T-helper 17 cell (primary cell): ENCODE measurements around the gene TECPR1. TPM values are rescaled to one million over a fixed set of nuclear protein-coding genes. Genes with fewer than 3 reads are reported as not detected.

ENCODE experiments used
- ATAC-seq: fragments of 150-1000 bp; cut with Tn5 transposase; 2 replicates; pipeline ENCODE4 v1.10.0; 2021; ENCODE audit warnings: mild to moderate bottlenecking, moderate library complexity
- DNase-seq, 3 donors: peaks; one replicate each; pipeline versions ENCODE4 v3.0.0 to v3.0.0-alpha.2; 2020 to 2021
- H3K9me3 ChIP-seq: one replicate; pipeline ENCODE4 v1.7.0; 2013; ENCODE audit warnings: low read length, mild to moderate bottlenecking; ENCODE audit not compliant: control insufficient read depth, poor library complexity, severe bottlenecking
- H3K27ac Mint-ChIP-seq: one replicate; pipeline ENCODE4 v1.8.0; 2022; ENCODE audit warnings: mild to moderate bottlenecking, moderate library complexity, mixed read lengths
- H3K27me3 Mint-ChIP-seq: one replicate; pipeline ENCODE4 v1.8.0; 2022; ENCODE audit warnings: mixed read lengths
- H3K36me3 Mint-ChIP-seq: one replicate; pipeline ENCODE4 v1.8.0; 2022; ENCODE audit warnings: low read depth, mixed read lengths
- H3K4me1 Mint-ChIP-seq: one replicate; pipeline ENCODE4 v1.8.0; 2022; ENCODE audit warnings: mild to moderate bottlenecking, mixed read lengths
- H3K4me3 Mint-ChIP-seq: one replicate; pipeline ENCODE4 v1.8.0; 2022; ENCODE audit warnings: mild to moderate bottlenecking, moderate library complexity, mixed read lengths
- total RNA-seq, 4 donors: library from RNA in 2 of 4; stranded (reverse) in 2 of 4; gene quantifications; one replicate each; pipeline ENCODE4 v1.2.3 and lab custom pipeline; 2022 to 2026

TECPR1 gene
- total RNA-seq (100 to 1,000 TPM in 1 of 2 donors, 10 to 100 TPM in 1; 76.5 to 100 TPM), total RNA-seq (lab: John Stamatoyannopoulos, UW) (114 to 149 reads per million in 2 donors)

DNA sequence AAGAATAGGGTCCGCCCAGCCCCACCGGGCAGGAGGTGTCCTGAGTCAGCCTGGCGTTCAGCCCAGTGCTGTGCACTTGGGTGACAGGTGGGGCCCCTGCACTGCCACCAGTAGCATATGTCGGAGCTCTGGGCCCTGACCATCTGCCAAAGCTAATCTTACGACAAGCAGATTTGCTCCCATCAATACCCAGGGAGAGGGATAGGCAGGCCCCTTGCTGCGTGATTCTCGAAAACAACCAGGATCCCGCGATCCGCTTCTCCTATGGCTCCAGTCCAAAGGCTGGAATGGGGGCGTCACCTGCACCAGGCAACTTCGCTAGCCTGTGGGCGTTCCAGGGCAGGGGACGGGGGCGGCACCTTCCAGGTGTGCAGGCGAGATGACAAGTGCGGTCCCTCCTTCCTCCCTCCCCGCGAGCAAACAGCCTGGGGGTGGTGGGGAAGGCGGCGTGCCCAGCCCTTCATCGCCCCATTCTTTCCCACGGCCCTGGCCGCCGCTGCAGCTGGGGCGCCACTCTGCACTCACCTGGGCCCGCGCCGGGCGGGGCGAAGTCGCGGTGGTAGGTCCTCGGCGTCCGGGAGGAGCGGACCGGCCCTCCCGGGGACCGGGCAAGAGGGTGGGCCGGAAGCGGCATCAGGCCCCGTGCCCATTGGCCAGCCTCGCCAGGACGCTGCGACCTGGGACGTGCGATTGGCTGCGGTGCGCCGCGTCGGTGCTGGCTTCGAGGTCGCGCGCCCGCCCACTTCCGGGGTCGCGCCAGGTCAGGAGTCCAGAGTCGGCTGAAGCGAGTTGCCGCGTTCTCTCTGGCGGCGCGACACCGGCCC is at the start of gene TECPR1:
Gene TECPR1 (minus strand): TSS at position 632 of the 824 bp plus-strand sequence. CDS start 6,086 bp downstream, outside the sequence.
- DNase-seq: peak; percentile 66 to 87 (median 80)
- peaks cover 51% of the 10 kb centered on the region for H3K4me1 Mint-ChIP-seq
- H3K27me3 Mint-ChIP-seq: no peaks in the 10 kb centered on the region
- H3K27ac Mint-ChIP-seq: peak within 1 kb of the TSS; percentile 94
- ATAC-seq: peak; percentile 84
- no peaks in the 10 kb centered on the region for H3K36me3 Mint-ChIP-seq
- H3K9me3 ChIP-seq: no peaks in the 10 kb centered on the region
- H3K4me3 Mint-ChIP-seq: peak within 1 kb of the TSS; percentile 93

DNA sequence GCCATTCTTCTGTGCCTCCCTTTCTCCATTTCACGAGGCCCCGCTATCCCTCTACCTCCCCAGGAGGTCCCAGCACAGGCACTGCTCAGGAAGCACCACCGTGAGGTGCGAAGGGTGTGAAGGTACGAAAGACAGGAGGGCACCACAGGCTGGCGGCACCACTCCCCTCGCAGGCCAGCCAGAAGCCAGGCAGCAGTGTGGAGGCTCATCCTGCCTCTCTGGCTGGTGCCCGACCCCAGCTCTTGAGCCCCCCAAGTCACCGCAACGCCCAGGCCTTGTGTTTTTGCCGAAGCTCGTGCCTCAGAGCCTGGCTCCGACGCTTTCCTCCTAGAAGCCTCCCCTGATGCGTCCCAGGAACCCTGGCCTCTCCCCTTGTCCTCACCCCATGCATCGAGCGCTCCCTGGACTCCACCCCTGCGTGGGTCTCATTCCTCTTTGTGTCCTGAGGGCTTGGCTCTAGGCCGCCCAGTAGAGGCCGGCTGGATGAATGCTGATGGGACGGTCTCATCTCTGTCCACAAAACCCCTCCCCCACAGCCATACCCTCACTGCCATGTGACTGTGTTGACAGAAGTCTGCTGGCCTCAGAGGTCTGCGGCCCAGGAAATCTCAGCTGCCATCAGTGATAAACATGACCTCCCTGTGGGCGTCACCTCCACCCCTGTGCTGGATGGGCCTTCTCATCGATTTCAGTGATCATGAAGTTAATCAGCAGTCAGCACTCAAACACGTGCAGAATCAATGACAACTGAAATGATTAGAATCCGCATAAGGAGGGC is 48.8 kb upstream of the TECPR1 start:
- ATAC-seq (no peak), DNase-seq (no peak)
- no peaks in the 10 kb centered on the region for H3K9me3 ChIP-seq
- Mint-ChIP-seq H3K27me3 (no peaks in the 10 kb centered on the region), H3K27ac (peak overlapping the region; percentile 60), H3K4me3 (no peak overlapping the region), H3K36me3 (peaks cover 1% of the 10 kb centered on the region), H3K4me1 (peaks cover 2% of the 10 kb centered on the region)

DNA sequence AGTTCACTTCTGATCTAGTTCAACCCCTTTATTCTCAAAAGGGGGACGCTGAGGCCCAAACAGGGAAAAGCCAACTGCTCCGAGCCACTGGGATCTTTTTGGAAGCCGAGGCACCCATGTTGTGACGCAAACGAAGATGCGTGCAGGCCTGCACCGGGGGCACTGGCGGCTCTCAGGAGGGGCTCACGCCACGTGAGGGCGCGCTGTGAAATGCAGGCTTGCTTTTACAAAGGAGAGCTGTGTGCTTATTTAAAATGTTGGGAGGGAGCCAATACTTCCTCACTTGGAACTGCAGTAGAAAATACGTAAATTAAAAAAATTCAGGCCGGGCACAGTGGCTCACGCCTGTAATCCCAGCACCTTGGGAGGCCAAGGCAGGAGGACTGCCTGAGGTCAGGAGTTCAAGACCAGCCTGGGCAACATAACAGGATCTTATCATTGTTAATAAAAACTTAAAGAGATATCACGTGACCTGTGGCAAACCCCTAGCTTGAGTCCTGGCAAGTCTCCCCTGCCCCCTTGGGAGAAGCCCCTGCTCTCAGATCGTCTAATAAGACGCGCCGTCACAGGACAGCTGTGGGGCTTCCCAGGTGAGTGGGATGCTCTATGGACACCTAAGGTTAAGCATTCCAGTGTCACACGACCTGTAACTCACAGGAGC is 45.7 kb upstream of the TECPR1 start:
- no peaks in the 10 kb centered on the region for H3K9me3 ChIP-seq
- H3K27me3 Mint-ChIP-seq: no peaks in the 10 kb centered on the region
- no peaks in the 10 kb centered on the region for H3K36me3 Mint-ChIP-seq
- peak overlapping the region; percentile 62 for H3K27ac Mint-ChIP-seq
- ATAC-seq: no peak
- no peak for DNase-seq
- H3K4me1 Mint-ChIP-seq: peaks cover 2% of the 10 kb centered on the region
- H3K4me3 Mint-ChIP-seq: no peak overlapping the region

DNA sequence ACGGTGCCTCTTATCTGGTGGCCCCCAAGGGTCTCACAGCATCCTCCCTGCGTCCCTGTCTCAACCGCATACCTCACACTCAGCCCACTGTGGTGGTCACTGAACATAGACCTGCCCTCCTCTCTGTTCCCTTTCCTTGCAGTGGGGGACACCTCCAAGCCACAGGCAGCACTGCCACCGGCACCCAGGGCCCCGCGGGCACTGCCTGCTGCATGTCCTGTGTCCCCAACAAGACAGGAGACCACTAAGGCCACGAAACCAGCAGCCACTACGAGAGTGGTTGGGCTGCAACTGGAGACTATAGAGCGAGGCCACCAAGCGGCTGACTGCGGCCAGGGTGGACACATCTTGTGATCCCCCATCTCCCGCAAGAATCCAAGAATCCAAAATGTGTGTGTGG is 44.8 kb upstream of the TECPR1 start:
- DNase-seq (no peak), ATAC-seq (no peak)
- H3K36me3 Mint-ChIP-seq: no peaks in the 10 kb centered on the region
- H3K4me3 Mint-ChIP-seq: no peak overlapping the region
- H3K4me1 Mint-ChIP-seq: peaks cover 2% of the 10 kb centered on the region
- H3K27me3 Mint-ChIP-seq: no peaks in the 10 kb centered on the region
- H3K9me3 ChIP-seq: no peaks in the 10 kb centered on the region
- peak overlapping the region; percentile 19 for H3K27ac Mint-ChIP-seq

DNA sequence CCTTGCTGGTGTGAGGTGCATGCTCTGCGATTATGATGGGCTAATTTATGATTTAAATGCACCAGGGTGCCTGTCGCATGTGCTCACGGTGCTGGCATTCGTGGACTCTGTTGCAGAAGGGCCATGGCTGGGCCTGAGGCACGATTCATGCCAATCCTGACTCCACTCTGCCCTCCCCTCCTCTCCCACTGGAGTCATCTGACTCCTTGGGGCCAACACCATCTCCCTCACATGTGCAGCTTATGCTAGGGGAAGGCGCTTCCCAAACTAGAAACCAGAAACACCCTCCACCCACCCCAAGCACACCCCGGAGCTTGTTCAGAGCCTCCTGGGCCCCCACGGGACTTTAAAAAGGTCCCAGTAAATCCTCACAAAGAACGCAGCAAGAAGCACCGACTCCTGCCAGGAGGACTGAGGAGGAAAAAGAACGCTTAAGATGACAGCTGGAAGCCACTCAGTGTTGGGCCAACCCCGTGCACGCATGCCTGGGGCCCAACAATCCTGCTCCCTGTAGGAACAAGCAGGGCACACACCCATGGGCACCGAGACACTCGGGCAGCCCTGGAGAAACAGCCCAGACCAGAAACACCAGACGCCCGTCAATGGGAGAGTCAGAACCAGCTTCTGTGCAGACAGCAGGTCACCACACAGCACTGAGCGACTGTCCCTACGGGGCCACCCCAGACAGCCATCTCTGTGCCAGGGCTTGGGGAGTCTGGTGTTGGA is 43.6 kb upstream of the TECPR1 start:
- H3K4me3 Mint-ChIP-seq: no peak overlapping the region
- H3K27me3 Mint-ChIP-seq: no peaks in the 10 kb centered on the region
- no peak for DNase-seq
- no peaks in the 10 kb centered on the region for H3K9me3 ChIP-seq
- no peaks in the 10 kb centered on the region for H3K36me3 Mint-ChIP-seq
- H3K27ac Mint-ChIP-seq: no peak overlapping the region
- peaks cover 2% of the 10 kb centered on the region for H3K4me1 Mint-ChIP-seq
- ATAC-seq: no peak

- Mint-ChIP-seq H3K27ac (no peak overlapping the region), H3K36me3 (no peaks in the 10 kb centered on the region), H3K27me3 (no peaks in the 10 kb centered on the region), H3K4me1 (peaks cover 2% of the 10 kb centered on the region), H3K4me3 (no peak overlapping the region)
- no peaks in the 10 kb centered on the region for H3K9me3 ChIP-seq
- no peak for DNase-seq
- ATAC-seq: peak; percentile 62
Measured at GRCh38 chr7:98294798-98295382, 42.9 kb upstream of the TECPR1 start.

DNA sequence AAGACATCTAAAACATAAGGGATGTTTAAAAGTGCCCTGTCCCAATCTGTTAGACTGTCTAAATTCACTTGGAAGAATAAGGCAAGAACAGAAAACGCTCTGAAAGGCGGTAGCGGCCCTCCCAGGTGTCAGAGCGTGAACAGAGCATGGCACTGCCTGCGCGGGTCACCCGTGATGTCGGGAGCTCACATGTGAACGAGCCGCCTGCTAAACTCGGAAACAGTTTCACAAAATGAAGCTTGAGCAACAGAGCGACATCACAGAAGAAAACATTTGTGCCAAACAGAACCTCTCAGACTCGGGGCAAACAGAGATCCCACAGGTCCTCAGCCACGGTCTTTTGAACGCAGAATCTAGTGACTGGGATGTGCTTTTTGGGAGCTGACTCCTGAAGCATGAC is 42.3 kb upstream of the TECPR1 start:
- no peak for ATAC-seq
- no peaks in the 10 kb centered on the region for H3K36me3 Mint-ChIP-seq

DNA sequence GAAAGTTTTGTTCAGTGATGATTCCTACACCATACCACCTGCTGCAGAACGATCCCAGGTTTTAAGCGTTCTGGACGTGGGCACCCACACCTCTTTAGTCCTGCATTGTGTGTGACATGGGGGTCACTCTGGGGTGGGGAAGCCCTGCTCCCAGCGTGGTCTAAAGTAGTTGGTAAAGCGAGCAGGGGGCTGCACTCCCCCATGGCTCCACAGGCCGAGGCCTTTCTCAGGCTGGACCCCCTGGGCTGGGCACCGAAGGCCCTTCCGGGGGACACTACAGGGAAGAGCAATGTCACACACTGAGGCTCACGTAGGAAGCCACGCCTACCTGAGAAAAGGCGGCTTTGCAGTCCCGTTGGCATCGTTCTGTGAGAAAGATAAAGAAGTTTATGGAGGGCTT is 41.7 kb upstream of the TECPR1 start:
- Mint-ChIP-seq H3K4me3 (no peak overlapping the region), H3K36me3 (no peaks in the 10 kb centered on the region), H3K27ac (no peak overlapping the region), H3K27me3 (no peaks in the 10 kb centered on the region), H3K4me1 (peaks cover 2% of the 10 kb centered on the region)
- DNase-seq (no peak), ATAC-seq (no peak)
- no peaks in the 10 kb centered on the region for H3K9me3 ChIP-seq

More for the DNA sequence above, 42.3 kb upstream of the TECPR1 start:
- Mint-ChIP-seq H3K4me3 (no peak overlapping the region), H3K27me3 (no peaks in the 10 kb centered on the region), H3K4me1 (peaks cover 2% of the 10 kb centered on the region), H3K27ac (no peak overlapping the region)
- no peaks in the 10 kb centered on the region for H3K9me3 ChIP-seq
- no peak for DNase-seq

DNA sequence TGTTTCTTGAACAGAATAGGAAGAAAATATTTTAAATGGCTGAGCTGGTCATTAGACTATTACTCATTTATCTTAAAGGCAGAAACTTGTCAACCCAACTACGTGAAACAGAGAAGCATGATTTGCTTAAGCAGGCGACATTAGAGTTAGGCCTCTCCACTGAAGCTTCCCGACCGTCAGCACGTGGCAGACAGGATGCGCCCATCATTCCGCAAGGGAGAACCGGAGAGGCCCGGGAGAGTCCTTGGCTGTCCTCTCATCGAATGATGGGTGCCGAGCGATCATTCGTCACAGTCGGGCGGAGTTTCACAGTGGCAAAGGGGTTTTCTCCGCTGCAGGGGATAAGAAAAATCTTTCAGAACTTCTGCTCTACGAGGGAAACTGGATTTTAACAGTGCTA is 41.2 kb upstream of the TECPR1 start:
- Mint-ChIP-seq H3K4me3 (no peak overlapping the region), H3K36me3 (peaks cover 2% of the 10 kb centered on the region), H3K27ac (no peak overlapping the region), H3K4me1 (peaks cover 2% of the 10 kb centered on the region), H3K27me3 (no peaks in the 10 kb centered on the region)
- ATAC-seq (no peak), DNase-seq (no peak)
- H3K9me3 ChIP-seq: no peaks in the 10 kb centered on the region

- no peak for DNase-seq
- H3K9me3 ChIP-seq: no peaks in the 10 kb centered on the region
- H3K27me3 Mint-ChIP-seq: no peaks in the 10 kb centered on the region
- peaks cover 2% of the 10 kb centered on the region for H3K36me3 Mint-ChIP-seq
- H3K4me3 Mint-ChIP-seq: no peak overlapping the region
- peaks cover under 1% of the 10 kb centered on the region for H3K4me1 Mint-ChIP-seq
- H3K27ac Mint-ChIP-seq: no peak overlapping the region
- no peak for ATAC-seq
Measured at GRCh38 chr7:98291717-98292116, 39.7 kb upstream of the TECPR1 start.

DNA sequence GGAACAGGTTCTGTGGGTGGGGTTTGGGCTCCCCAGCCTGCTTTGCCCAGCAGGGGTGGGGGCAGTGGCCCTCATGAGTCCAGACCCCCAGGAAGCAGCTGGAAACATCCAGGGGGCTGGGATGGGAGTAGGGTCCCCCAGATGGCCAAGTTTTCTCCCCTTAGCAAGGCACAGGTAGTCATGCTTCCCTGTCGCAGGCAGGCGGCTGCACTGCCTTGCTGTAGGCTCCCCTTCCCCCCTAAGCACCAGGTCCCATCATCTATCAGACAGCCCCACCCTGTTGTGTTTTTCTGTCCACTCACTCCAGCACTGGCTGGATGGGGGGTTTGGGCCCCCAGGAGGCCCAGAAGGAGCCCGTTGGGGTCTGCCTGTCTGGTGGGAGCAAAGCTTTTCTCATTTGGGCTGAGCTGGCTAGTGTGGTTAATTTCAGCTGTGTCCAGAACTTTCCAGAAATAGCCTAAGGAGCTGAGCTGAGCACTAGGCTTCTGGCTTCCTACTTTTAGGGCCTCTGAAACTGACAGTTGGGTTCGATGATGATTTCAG is 37.4 kb upstream of the TECPR1 start:
- Mint-ChIP-seq H3K27ac (no peak overlapping the region), H3K27me3 (no peaks in the 10 kb centered on the region), H3K4me3 (no peak overlapping the region), H3K4me1 (peaks cover 12% of the 10 kb centered on the region), H3K36me3 (peaks cover 2% of the 10 kb centered on the region)
- no peak for DNase-seq
- no peaks in the 10 kb centered on the region for H3K9me3 ChIP-seq
- ATAC-seq: no peak

DNA sequence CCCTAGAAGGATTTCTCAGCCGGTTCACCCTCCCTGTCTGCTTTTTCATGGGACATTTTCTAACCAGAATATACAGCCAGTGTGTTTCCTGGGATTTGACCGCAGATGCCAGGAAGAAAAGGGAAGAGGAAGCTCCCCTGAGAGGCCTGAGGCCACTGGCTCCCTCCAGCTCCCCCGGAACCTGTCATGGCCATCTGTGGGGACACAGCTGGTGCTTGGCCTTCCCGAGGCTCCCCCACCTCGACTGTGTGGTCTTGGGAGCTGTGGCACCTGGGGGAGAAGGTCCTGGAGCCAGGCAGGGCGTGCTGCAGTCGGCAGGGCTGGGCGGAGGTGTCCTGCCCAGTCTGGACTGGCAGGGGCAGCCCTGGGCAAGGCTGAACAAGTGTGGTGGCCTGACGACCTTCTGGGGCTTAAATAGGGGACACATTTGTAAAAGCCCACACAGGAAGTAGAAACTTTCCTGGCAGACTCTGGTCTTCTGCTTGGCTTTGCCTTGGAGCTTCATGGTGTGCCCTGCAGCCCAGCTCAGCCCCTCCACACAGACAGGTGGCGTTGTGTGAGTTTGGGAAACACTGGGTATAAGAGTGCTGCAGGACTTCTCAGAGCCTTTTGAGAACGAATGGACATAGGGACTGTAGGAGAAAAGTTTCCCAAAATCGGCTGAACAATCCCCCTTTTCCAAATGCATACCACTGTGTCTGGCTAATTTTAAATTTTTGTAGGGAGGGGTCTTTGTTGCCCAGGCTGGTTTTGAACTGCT is 36.2 kb upstream of the TECPR1 start:
- no peak overlapping the region for H3K4me3 Mint-ChIP-seq
- H3K9me3 ChIP-seq: no peaks in the 10 kb centered on the region
- ATAC-seq: no peak
- H3K4me1 Mint-ChIP-seq: peaks cover 16% of the 10 kb centered on the region
- DNase-seq: no peak
- H3K36me3 Mint-ChIP-seq: peaks cover 2% of the 10 kb centered on the region
- H3K27ac Mint-ChIP-seq: no peak overlapping the region
- no peaks in the 10 kb centered on the region for H3K27me3 Mint-ChIP-seq
